Calu3 (cell line): ENCODE results near the gene CEMP1. TPM values are rescaled to one million over a fixed set of nuclear protein-coding genes. Genes with fewer than 3 reads are reported as not detected.

Experiments used
- BruUV-seq: library from RNA; stranded (reverse); fragments of 400-500 nt; replicated peaks from 2 replicates; lab custom pipeline; 2021; lab: Mats Ljungman, UMichigan
- CTCF ChIA-PET: fragments of 300-600 bp; sonication (Branson Sonifier 250); formaldehyde crosslinking; loops from one replicate; lab custom pipeline; 2022; ENCODE audit warnings: antibody characterized with exemption; lab: Charles Lee
- DNase-seq: peaks from one replicate; pipeline ENCODE4 v3.0.0; 2022
- H3K27ac Mint-ChIP-seq: one replicate; pipeline ENCODE4 v1.8.0; 2022; ENCODE audit warnings: mixed read lengths; ENCODE audit not compliant: unreplicated experiment
- H3K27me3 Mint-ChIP-seq: one replicate; pipeline ENCODE4 v1.8.0; 2022; ENCODE audit warnings: mixed read lengths; ENCODE audit not compliant: unreplicated experiment
- H3K36me3 Mint-ChIP-seq: one replicate; pipeline ENCODE4 v1.8.0; 2022; ENCODE audit warnings: mild to moderate bottlenecking, moderate library complexity, mixed read lengths; ENCODE audit not compliant: insufficient read depth, unreplicated experiment
- H3K4me1 Mint-ChIP-seq: one replicate; pipeline ENCODE4 v1.8.0; 2022; ENCODE audit warnings: mild to moderate bottlenecking, low read depth, mixed read lengths; ENCODE audit not compliant: unreplicated experiment
- H3K4me3 Mint-ChIP-seq: one replicate; pipeline ENCODE4 v1.8.0; 2022; ENCODE audit warnings: mild to moderate bottlenecking, low read depth, moderate library complexity, mixed read lengths; ENCODE audit not compliant: unreplicated experiment
- H3K9me3 Mint-ChIP-seq: one replicate; pipeline ENCODE4 v1.8.0; 2022; ENCODE audit warnings: low read depth, mixed read lengths; ENCODE audit not compliant: unreplicated experiment
- intact Hi-C: fragments of 100-400 bp; cut with micrococcal nuclease; formaldehyde crosslinking; loops from one replicate; pipeline ENCODE4 v1.10.0; 2022; ENCODE audit not compliant: unreplicated experiment
- total RNA-seq: library from RNA; stranded (reverse); gene quantifications from 2 replicates; pipeline ENCODE4 v1.2.3, GENCODE V29; 2022
- TF ChIP-seq, protein P1 (sequence below): fragments of 200-600 bp; IDR thresholded peaks from one replicate; pipeline ENCODE4 v1.8.0; 2022; ENCODE audit warnings: antibody characterized with exemption; ENCODE audit not compliant: unreplicated experiment

Gene CEMP1
- total RNA-seq, 1 experiment from 2014 or later: 0.90 TPM

- Mint-ChIP-seq H3K27me3 (no peaks in the 10 kb centered on the region), H3K27ac (no peak overlapping the region), H3K36me3 (peaks cover 17% of the 10 kb centered on the region), H3K9me3 (no peaks in the 10 kb centered on the region), H3K4me3 (no peak overlapping the region), H3K4me1 (peaks cover 7% of the 10 kb centered on the region)
- TF ChIP-seq, protein P1, sequence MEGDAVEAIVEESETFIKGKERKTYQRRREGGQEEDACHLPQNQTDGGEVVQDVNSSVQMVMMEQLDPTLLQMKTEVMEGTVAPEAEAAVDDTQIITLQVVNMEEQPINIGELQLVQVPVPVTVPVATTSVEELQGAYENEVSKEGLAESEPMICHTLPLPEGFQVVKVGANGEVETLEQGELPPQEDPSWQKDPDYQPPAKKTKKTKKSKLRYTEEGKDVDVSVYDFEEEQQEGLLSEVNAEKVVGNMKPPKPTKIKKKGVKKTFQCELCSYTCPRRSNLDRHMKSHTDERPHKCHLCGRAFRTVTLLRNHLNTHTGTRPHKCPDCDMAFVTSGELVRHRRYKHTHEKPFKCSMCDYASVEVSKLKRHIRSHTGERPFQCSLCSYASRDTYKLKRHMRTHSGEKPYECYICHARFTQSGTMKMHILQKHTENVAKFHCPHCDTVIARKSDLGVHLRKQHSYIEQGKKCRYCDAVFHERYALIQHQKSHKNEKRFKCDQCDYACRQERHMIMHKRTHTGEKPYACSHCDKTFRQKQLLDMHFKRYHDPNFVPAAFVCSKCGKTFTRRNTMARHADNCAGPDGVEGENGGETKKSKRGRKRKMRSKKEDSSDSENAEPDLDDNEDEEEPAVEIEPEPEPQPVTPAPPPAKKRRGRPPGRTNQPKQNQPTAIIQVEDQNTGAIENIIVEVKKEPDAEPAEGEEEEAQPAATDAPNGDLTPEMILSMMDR: no peak
- intact Hi-C loops: no loop called here
- no TSS peak for BruUV-seq
- CTCF ChIA-PET: no interaction called here
- no peak for DNase-seq
These were observed 44.3 kb downstream of the CEMP1 start for GRCh38 chr16:2486645-2487516.

DNA sequence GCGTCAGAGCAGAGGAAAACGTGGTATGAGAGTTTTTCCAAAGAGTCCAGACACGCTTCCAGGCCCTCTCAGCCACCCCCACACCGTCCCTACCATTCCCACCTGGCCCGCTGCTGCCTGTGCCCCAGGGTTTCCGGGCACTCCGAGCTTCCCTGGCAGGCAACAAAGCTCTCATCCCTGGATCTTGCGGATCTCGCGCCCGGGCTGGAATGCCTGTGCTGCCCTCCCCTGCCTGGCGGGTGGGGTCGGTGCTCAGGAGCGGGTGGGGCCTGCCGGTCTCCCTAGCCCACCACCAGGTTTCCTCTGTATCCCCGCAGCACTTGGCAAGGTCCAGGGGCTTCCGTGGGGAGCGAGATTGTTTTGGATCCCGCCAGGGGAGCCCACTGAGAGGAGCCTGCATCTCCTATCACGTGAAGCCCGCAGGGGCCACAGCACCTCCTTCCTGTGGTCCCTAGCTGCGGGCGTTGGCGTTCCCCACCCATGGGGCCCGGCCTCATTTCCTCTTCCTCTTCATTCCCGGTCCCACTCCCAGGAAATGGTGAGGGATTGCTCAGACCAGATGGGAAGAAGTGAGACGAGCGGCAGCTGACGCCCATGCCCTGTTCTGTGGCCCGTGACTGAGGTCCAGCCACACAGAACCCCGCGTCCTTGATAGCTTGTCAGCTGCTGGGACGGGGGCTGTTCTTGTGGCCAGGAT lies 45.2 kb downstream of the CEMP1 start:
- Mint-ChIP-seq H3K9me3 (no peaks in the 10 kb centered on the region), H3K27me3 (no peaks in the 10 kb centered on the region), H3K27ac (no peak overlapping the region), H3K36me3 (peaks cover 17% of the 10 kb centered on the region), H3K4me1 (peaks cover 7% of the 10 kb centered on the region), H3K4me3 (no peak overlapping the region)
- TF ChIP-seq, protein P1: no peak
- no TSS peak for BruUV-seq
- intact Hi-C loops: no loop called here
- DNase-seq: no peak
- CTCF ChIA-PET: no interaction called here

GRCh38 chr16:2484898-2485508 lies 46.2 kb downstream of the CEMP1 start:
- Mint-ChIP-seq H3K36me3 (peaks cover 17% of the 10 kb centered on the region), H3K4me1 (peaks cover 7% of the 10 kb centered on the region), H3K27ac (no peak overlapping the region), H3K4me3 (no peak overlapping the region), H3K9me3 (no peaks in the 10 kb centered on the region), H3K27me3 (no peaks in the 10 kb centered on the region)
- intact Hi-C loops: no loop called here
- DNase-seq: no peak
- CTCF ChIA-PET: no interaction called here
- no TSS peak for BruUV-seq
- TF ChIP-seq, protein P1: no peak

DNA sequence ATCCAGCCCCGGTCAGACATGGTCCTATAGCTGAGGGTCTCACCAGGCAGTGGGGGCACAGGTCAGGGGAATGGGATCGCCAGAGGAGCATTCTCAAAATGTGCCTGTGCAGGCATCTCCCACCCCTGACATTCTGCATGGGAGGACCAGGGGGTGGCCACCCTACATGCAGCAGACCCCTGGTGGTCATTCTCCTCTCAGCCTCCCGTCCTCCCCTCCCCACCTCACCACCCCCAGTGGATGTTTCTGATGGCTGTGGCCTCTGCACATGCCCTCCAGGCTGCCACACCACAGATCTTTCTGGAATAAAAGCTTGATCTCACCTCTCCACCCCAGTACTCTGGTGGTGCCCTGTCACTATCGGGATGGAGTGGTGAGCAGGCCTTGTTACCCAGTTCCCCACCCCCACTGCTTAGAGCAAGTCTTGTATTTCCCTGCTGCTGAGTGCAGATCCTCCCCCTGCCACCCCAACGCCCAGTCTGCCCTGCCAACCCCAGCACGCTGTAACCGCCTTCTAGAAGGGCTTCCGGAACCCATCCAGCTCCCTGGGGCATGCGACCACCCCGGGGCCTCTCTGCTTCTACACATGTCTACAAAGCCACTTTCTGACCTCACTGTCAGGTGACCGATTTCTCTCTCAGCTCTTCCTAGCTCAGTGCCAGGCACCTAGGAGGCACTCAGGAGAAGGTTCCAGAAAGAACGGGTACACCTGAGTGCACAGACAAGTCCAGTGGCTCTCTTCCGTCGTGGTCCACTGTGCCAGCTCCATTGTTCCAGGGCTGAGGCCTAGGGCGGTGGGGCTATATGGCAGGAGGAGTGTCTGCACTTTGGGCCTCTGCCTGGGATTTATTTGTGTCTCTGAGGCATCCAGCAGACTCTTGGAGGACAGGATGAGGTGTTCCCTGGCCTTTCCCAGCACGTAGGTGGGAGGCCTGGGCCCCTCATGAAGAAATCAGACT lies 47.0 kb downstream of the CEMP1 start:
- H3K4me1 Mint-ChIP-seq: peaks cover 7% of the 10 kb centered on the region
- no peak overlapping the region for H3K27ac Mint-ChIP-seq
- H3K4me3 Mint-ChIP-seq: no peak overlapping the region
- TF ChIP-seq, protein P1: no peak
- CTCF ChIA-PET: no interaction called here
- no TSS peak for BruUV-seq
- no peak for DNase-seq
- intact Hi-C loops: no loop called here
- H3K9me3 Mint-ChIP-seq: no peaks in the 10 kb centered on the region
- H3K27me3 Mint-ChIP-seq: no peaks in the 10 kb centered on the region
- peaks cover 17% of the 10 kb centered on the region for H3K36me3 Mint-ChIP-seq
